GM21723 (cell line): ENCODE results near the gene ADAM33.
A peak's percentile ranks its signal among the peaks of the same experiment; 100 is the strongest.

ENCODE experiments used
- ATAC-seq: cut with Tn5 transposase; IDR thresholded peaks from one replicate; pipeline ENCODE4 v1.9.1; 2021; ENCODE audit warnings: mild to moderate bottlenecking, moderate library complexity; ENCODE audit not compliant: unreplicated experiment

ADAM33 gene

GRCh38 chr20:3710703-3711483, 29.1 kb upstream of the ADAM33 start:
- peak; percentile 52 for ATAC-seq

- ATAC-seq, result no peak
Observed at GRCh38 chr20:3710011-3710466, 28.2 kb upstream of the ADAM33 start.

- no peak for ATAC-seq
Observed at GRCh38 chr20:3707508-3707899, 25.7 kb upstream of the ADAM33 start.

GRCh38 chr20:3706774-3707507, 25.1 kb upstream of the ADAM33 start:
- no peak for ATAC-seq

GRCh38 chr20:3705970-3706739, 24.3 kb upstream of the ADAM33 start:
- no peak for ATAC-seq

- ATAC-seq, result no peak
Observed at GRCh38 chr20:3705491-3705969, 23.7 kb upstream of the ADAM33 start.

- ATAC-seq, result no peak
Observed at GRCh38 chr20:3704087-3704486, 22.3 kb upstream of the ADAM33 start.

- ATAC-seq, result no peak
Observed at GRCh38 chr20:3702611-3703391, 21.0 kb upstream of the ADAM33 start.

- ATAC-seq, result no peak
Observed at GRCh38 chr20:3701061-3701998, 19.5 kb upstream of the ADAM33 start.

GRCh38 chr20:3699037-3699436, 17.2 kb upstream of the ADAM33 start:
- ATAC-seq, result no peak

GRCh38 chr20:3698591-3699001, 16.8 kb upstream of the ADAM33 start:
- ATAC-seq, result no peak

- ATAC-seq, result no peak
Observed at GRCh38 chr20:3697588-3698305, 15.9 kb upstream of the ADAM33 start.

GRCh38 chr20:3696745-3697587, 15.2 kb upstream of the ADAM33 start:
- ATAC-seq, result no peak

- ATAC-seq, result no peak
Observed at GRCh38 chr20:3696200-3696599, 14.4 kb upstream of the ADAM33 start.

GRCh38 chr20:3694864-3695263, 13.1 kb upstream of the ADAM33 start:
- ATAC-seq, result no peak

GRCh38 chr20:3693376-3693775, 11.6 kb upstream of the ADAM33 start:
- ATAC-seq, result no peak

GRCh38 chr20:3692706-3693294, 11.0 kb upstream of the ADAM33 start:
- no peak for ATAC-seq

GRCh38 chr20:3691897-3692296, 10.1 kb upstream of the ADAM33 start:
- ATAC-seq, result no peak
